Stimulated activated CD8-positive, alpha-beta memory T cell treated with anti-CD3 and anti-CD28 coated beads, Interleukin-15, amount 100 ng/mL, for 24 hours (primary cell): ENCODE measurements around the gene DFFB.

Experiments
- DNase-seq: peaks from one replicate; pipeline ENCODE4 v3.0.0-alpha.2; 2020; ENCODE audit warnings: low read depth

Gene DFFB

GRCh38 chr1:3896396-3897000 is 39.2 kb downstream of the DFFB start:
- no peak for DNase-seq

- no peak for DNase-seq
Measured at GRCh38 chr1:3898475-3898735, 41.1 kb downstream of the DFFB start.

GRCh38 chr1:3898994-3899753 is 41.9 kb downstream of the DFFB start:
- DNase-seq = no peak

GRCh38 chr1:3899754-3900149 is 42.5 kb downstream of the DFFB start:
- DNase-seq = no peak

GRCh38 chr1:3900150-3900968 is 43.1 kb downstream of the DFFB start, which contains the start of gene C1orf174:
Gene C1orf174 (minus strand): TSS chr1:3900272. CDS start chr1:3900186, 86 bp downstream.
- DNase-seq = peak; percentile 71

GRCh38 chr1:3900969-3901529 is 43.8 kb downstream of the DFFB start:
- peak; percentile 71 for DNase-seq

GRCh38 chr1:3902111-3902511 is 44.8 kb downstream of the DFFB start:
- no peak for DNase-seq

- no peak for DNase-seq
Measured at GRCh38 chr1:3902571-3903091, 45.4 kb downstream of the DFFB start.

- DNase-seq = no peak
Measured at GRCh38 chr1:3903141-3904005, 46.1 kb downstream of the DFFB start.

- no peak for DNase-seq
Measured at GRCh38 chr1:3904006-3904842, 46.9 kb downstream of the DFFB start.

GRCh38 chr1:3904843-3905185 is 47.5 kb downstream of the DFFB start:
- no peak for DNase-seq

GRCh38 chr1:3905266-3905952 is 48.1 kb downstream of the DFFB start:
- DNase-seq = no peak

- no peak for DNase-seq
Measured at GRCh38 chr1:3905953-3906671, 48.8 kb downstream of the DFFB start.

GRCh38 chr1:3906672-3907020 is 49.4 kb downstream of the DFFB start:
- DNase-seq = no peak

GRCh38 chr1:3907031-3907534 is 49.8 kb downstream of the DFFB start:
- DNase-seq = no peak

GRCh38 chr1:3907621-3908165 is 50.4 kb downstream of the DFFB start:
- no peak for DNase-seq

GRCh38 chr1:3908886-3909517 is 51.7 kb downstream of the DFFB start:
- DNase-seq = no peak

GRCh38 chr1:3909615-3910014 is 52.3 kb downstream of the DFFB start:
- no peak for DNase-seq
